ENCODE data around the gene AGR2.

AGR2 gene

DNA sequence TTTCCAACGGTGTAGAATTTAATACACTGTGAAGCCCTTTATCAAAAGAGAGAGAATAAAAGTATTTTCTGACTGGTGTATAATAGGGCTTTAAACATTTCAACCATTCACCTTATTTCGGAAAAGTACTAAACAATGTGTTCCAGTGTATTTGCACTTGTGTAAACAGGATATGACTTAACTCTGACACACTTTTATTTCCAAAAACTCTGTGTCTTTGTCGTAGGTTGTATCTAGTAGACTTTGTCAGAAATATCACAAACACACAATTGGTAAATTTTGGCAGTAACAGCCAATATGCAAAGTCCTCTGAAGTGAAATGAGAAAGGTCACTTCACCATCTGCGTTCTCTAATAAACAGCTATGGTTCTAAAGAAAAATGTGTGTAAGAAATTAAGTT lies 61.6 kb downstream of the AGR2 start:
- in situ Hi-C loops (cut with MboI; ENCODE audit: low sequenced_read_pairs): no loop called here

DNA sequence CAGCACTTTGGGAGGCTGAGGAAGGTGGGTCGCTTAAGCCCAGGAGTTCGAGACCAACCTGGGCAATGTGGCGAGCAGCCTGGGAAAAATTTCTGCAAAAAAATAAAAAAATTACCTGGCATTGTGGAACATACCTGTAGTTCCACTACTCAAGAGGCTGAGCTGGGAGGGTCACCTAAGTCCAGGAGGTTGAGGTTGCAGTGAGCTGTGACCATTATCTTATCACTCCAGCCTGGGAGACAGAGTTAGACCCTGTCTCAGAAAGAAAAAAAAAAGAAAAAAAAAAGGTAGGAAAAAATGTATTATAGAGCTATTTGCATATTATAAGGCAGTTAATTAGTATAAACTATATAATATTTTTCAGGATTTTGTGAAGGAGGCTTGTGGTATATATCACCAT lies 62.3 kb downstream of the AGR2 start:
- in situ Hi-C loops (cut with MboI; ENCODE audit: low sequenced_read_pairs): no loop called here

Data from hTERT RPE-1 (cell line).